ENCODE data around the gene FOXK2. TPM values are rescaled to one million over a fixed set of nuclear protein-coding genes. Genes with fewer than 3 reads are reported as not detected.
A peak's percentile ranks its signal among the peaks of the same experiment; 100 is the strongest.

Gene FOXK2
- total and polyA plus RNA-seq, 4 donors = 23.4 to 59.8 (median 33.4) TPM

DNA sequence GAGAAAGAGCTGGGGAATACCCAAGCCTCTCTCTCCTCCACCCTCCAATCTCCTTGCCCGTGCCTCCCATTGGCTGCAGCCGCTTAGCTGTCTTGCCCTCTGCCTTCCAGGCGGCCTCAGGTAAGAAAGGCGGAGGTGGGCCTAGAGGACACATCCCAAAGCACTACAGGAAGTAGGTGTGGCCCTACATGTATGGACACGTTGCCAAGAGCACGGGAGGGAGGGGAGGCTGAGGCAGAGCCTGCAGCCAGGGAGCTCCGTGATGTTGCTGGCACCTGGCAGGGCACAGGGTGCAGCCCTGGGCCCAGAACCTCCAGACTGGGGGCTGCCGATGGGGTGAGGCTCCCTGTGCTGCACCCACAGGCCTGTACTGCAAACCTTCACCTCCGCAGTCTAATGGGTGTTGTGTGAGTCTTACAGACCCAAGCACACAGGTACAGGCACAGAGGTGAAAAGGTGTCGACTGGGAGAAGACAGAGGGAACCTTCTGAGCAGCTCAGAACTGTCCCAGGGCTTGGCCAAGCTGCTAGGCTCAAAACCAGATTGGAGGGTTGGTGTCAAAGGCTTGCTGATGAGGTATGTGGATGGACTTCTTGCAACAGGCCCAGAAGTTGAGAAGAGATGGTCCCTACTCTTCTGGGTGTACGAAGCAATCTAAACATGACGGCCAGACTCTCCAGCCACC, 23.5 kb upstream of the FOXK2 start:
- no peak for ATAC-seq (ENCODE audit: insufficient read depth, low FRiP score)

DNA sequence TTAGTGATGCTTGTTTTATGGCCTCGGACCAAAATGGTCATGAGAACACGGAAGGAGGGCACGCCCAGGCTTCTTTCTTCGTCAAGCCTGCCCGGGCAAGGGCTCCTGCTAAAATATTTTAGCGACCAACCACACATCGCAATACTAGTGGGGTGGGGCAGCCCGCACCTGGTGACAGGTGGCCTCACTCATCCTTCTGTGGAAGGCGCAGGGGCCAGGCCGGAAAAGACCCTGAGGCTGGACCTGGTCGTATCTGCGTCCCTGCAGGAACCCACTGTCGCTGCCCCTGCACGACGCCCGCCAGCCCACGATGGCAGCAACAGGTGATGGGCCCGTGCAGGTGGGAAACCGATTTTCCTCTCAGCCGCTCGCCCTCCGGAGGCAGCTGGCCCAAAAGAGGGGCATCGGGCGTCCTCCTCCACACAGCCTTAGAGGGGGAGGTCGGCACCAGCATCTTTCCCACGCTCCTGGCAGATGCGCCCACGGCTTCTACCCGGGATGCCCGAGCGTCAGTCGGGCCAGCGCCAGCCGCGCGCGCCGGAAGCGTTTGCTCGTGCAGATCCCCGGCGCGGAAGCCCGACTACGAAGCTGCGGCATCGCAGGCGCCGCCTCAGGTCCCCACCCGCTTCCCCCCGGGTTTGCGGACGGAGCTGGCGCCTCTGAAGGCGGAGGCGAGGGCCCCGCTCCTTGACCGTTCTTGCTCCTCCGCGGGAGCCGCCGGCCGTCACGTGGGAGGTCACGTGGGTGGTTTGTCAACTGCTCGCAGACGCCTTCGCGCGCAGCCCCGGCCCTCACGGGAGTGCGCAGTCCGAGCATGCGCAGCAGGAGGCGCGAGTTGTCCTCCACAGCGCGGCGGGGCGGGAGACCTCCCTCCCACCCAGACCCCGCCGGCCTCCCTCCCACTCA, 22.8 kb upstream of the FOXK2 start:
- peak; percentile 67 for ATAC-seq (ENCODE audit: insufficient read depth, low FRiP score)
- H3K9ac ChIP-seq (ENCODE audit: insufficient read depth in 1 of 2, low read length in 2 of 2) = no peak overlapping the region

More for the DNA sequence above, 23.5 kb upstream of the FOXK2 start:
- H3K4me3 ChIP-seq = no peak overlapping the region
- 67 to 83% methylated on average over 12 of the region's 12 CpGs for WGBS, 2 donors
- TF ChIP-seq, protein P1, sequence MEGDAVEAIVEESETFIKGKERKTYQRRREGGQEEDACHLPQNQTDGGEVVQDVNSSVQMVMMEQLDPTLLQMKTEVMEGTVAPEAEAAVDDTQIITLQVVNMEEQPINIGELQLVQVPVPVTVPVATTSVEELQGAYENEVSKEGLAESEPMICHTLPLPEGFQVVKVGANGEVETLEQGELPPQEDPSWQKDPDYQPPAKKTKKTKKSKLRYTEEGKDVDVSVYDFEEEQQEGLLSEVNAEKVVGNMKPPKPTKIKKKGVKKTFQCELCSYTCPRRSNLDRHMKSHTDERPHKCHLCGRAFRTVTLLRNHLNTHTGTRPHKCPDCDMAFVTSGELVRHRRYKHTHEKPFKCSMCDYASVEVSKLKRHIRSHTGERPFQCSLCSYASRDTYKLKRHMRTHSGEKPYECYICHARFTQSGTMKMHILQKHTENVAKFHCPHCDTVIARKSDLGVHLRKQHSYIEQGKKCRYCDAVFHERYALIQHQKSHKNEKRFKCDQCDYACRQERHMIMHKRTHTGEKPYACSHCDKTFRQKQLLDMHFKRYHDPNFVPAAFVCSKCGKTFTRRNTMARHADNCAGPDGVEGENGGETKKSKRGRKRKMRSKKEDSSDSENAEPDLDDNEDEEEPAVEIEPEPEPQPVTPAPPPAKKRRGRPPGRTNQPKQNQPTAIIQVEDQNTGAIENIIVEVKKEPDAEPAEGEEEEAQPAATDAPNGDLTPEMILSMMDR (IDR thresholded peaks at IDR 0.05; ENCODE audit: control extremely low read depth, extremely low read depth) = no peak
- peaks cover 0 to 11% (median 0%) of the 10 kb centered on the region in 5 donors for H3K4me1 ChIP-seq (ENCODE audit: control insufficient read depth in 5 of 5, insufficient read depth in 5 of 5, low read length in 5 of 5)
- no peaks in the 10 kb centered on the region for H3K36me3 ChIP-seq (ENCODE audit: control insufficient read depth in 4 of 4, insufficient read depth in 4 of 4, low read length in 4 of 4)
- DNase-seq = no peak
- H3K9ac ChIP-seq (ENCODE audit: insufficient read depth in 1 of 2, low read length in 2 of 2) = no peak overlapping the region
- H3K27ac ChIP-seq (ENCODE audit: low read depth in 1 of 2, low read length in 1 of 2) = peak overlapping the region in 1 of 2 donors; percentile 4
- H3K9me3 ChIP-seq (ENCODE audit: control insufficient read depth in 4 of 4, insufficient read depth in 3 of 4, low read length in 3 of 4) = no peaks in the 10 kb centered on the region
- H3K27me3 ChIP-seq (ENCODE audit: control insufficient read depth in 3 of 3, insufficient read depth in 3 of 3, low read length in 2 of 3) = no peaks in the 10 kb centered on the region

DNA sequence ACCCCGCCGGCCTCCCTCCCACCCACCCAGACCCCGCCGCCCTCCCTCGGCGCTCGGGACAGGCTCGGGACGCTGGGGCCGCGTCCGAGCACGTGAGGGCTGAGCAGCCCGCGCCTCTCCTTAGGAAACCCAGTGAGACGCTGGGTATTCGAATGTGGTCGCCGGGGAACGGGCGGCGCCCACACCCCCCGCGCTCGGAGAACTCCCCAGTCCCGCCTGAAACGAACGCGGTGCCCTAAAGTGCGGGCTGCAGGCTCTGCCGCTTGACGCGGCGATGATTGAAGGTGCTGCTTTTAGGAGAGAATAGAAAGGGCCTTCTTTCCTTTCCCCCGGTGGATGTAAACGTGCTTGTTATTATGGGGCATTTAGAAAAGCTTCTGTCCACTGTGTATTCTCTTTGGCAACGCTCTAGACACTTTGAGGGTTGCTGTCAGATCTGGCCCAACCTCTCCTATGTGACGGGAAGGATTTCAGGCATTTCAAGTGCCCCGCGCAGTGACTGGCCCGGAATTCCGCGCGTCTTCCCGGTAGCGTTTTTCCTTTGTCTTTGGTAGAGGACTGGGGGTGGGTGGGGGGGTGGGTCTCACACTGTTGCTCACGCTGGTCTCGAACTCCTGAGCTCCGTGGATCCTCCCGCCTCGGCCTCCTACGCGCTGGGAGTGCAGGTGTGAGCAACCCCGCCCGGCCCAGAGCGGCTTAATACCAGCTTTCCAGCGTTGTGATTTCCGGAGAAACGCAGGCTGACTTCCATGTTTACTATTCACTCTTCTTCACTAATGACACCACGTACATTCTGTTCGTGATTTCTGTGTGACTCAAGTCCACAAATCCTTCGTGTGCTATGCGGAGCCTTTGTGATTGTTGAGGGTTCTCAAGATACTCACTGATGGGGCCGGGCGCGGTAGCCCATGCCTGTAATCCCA, 21.8 kb upstream of the FOXK2 start:
- Histone ChIP-seq H3K4me1 (ENCODE audit: control insufficient read depth in 5 of 5, insufficient read depth in 5 of 5, low read length in 5 of 5) (peaks cover 0 to 11% (median 0%) of the 10 kb centered on the region in 5 donors), H3K9ac (ENCODE audit: insufficient read depth in 1 of 2, low read length in 2 of 2) (peak overlapping the region; percentile 25 to 83), H3K27me3 (ENCODE audit: control insufficient read depth in 3 of 3, insufficient read depth in 3 of 3, low read length in 2 of 3) (no peaks in the 10 kb centered on the region), H3K27ac (ENCODE audit: low read depth in 1 of 2, low read length in 1 of 2) (peak overlapping the region; percentile 87 to 91), H3K36me3 (ENCODE audit: control insufficient read depth in 4 of 4, insufficient read depth in 4 of 4, low read length in 4 of 4) (no peaks in the 10 kb centered on the region), H3K9me3 (ENCODE audit: control insufficient read depth in 4 of 4, insufficient read depth in 3 of 4, low read length in 3 of 4) (no peaks in the 10 kb centered on the region), H3K4me3 (peak overlapping the region; percentile 36)
- 5 to 6% methylated on average over 57 to 66 of the region's 66 CpGs for WGBS, 2 donors
- DNase-seq = peak; percentile 62 to 74 (median 72)
- TF ChIP-seq, protein P1 (IDR thresholded peaks at IDR 0.05; ENCODE audit: control extremely low read depth, extremely low read depth) = no peak
- ATAC-seq (ENCODE audit: insufficient read depth, low FRiP score) = no peak

More for the DNA sequence above, 22.8 kb upstream of the FOXK2 start:
- DNase-seq = peak; percentile 96 to 97 (median 96)
- Histone ChIP-seq H3K27ac (ENCODE audit: low read depth in 1 of 2, low read length in 1 of 2) (peak overlapping the region; percentile 89), H3K4me3 (peak overlapping the region; percentile 70), H3K36me3 (ENCODE audit: control insufficient read depth in 4 of 4, insufficient read depth in 4 of 4, low read length in 4 of 4) (no peaks in the 10 kb centered on the region), H3K27me3 (ENCODE audit: control insufficient read depth in 3 of 3, insufficient read depth in 3 of 3, low read length in 2 of 3) (no peaks in the 10 kb centered on the region), H3K9me3 (ENCODE audit: control insufficient read depth in 4 of 4, insufficient read depth in 3 of 4, low read length in 3 of 4) (no peaks in the 10 kb centered on the region), H3K4me1 (ENCODE audit: control insufficient read depth in 5 of 5, insufficient read depth in 5 of 5, low read length in 5 of 5) (peaks cover 0 to 11% (median 0%) of the 10 kb centered on the region in 5 donors)
- 9 to 16% methylated on average over 62 to 83 of the region's 83 CpGs for WGBS, 2 donors
- TF ChIP-seq, protein P1 (IDR thresholded peaks at IDR 0.05; ENCODE audit: control extremely low read depth, extremely low read depth) = no peak

Data from lung (tissue), 12 donors.